ENCODE data around the gene ARIH2.

GRCh38 chr3:48980295-48980694 is 61.7 kb downstream of the ARIH2 start:
- TF ChIP-seq, protein P1, sequence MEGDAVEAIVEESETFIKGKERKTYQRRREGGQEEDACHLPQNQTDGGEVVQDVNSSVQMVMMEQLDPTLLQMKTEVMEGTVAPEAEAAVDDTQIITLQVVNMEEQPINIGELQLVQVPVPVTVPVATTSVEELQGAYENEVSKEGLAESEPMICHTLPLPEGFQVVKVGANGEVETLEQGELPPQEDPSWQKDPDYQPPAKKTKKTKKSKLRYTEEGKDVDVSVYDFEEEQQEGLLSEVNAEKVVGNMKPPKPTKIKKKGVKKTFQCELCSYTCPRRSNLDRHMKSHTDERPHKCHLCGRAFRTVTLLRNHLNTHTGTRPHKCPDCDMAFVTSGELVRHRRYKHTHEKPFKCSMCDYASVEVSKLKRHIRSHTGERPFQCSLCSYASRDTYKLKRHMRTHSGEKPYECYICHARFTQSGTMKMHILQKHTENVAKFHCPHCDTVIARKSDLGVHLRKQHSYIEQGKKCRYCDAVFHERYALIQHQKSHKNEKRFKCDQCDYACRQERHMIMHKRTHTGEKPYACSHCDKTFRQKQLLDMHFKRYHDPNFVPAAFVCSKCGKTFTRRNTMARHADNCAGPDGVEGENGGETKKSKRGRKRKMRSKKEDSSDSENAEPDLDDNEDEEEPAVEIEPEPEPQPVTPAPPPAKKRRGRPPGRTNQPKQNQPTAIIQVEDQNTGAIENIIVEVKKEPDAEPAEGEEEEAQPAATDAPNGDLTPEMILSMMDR (IDR thresholded peaks at IDR 0.05; ENCODE audit: insufficient read depth, low read length, poor library complexity, severe bottlenecking): no peak
- TF ChIP-seq EZH2phosphoT487 (conservative IDR thresholded peaks at IDR 0.05; ENCODE audit: low read length): no peak
